PFSK-1 (cell line): ENCODE results near the gene RARRES2.

Experiments used
- FOXP2 ChIP-seq: optimal IDR thresholded peaks from 2 replicates; pipeline ENCODE3; 2011; ENCODE audit warnings: borderline replicate concordance, control low read depth, inconsistent platforms; ENCODE audit not compliant: insufficient read depth; ENCODE audit errors: extremely low read length, extremely low read depth
- POLR2AphosphoS5 ChIP-seq: IDR thresholded peaks from 2 replicates; pipeline ENCODE4 v1.6.1; 2012; ENCODE audit warnings: low read depth, mild to moderate bottlenecking, control low read depth, low read length, moderate library complexity
- REST ChIP-seq, 2 experiments: IDR thresholded peaks; 2 replicates each; pipeline versions ENCODE4 v1.6.1 to v1.8.0; 2011 to 2012; ENCODE audit warnings: low read depth in 2 of 2, low read length in 2 of 2, control low read depth in 1 of 2, inconsistent platforms in 1 of 2, mild to moderate bottlenecking in 1 of 2, moderate library complexity in 1 of 2; ENCODE audit not compliant: insufficient read depth in 1 of 2
- SIN3A ChIP-seq: IDR thresholded peaks from 2 replicates; pipeline ENCODE4 v1.6.1; 2012; ENCODE audit warnings: mild to moderate bottlenecking, low read length, moderate library complexity, borderline replicate concordance; ENCODE audit not compliant: insufficient read depth
- TAF1 ChIP-seq: IDR thresholded peaks from 2 replicates; pipeline ENCODE4 v1.6.1; 2012; ENCODE audit warnings: low read length, control low read depth, borderline replicate concordance; ENCODE audit not compliant: insufficient read depth

Gene RARRES2

GRCh38 chr7:150388306-150388705 lies 46.9 kb upstream of the RARRES2 start:
- TF ChIP-seq REST (IDR thresholded peaks at IDR 0.05; ENCODE audit: insufficient read depth in 1 of 2, low read depth in 2 of 2, low read length in 2 of 2), result no peak
- TF ChIP-seq SIN3A, result no peak
- TF ChIP-seq TAF1, result no peak
- TF ChIP-seq FOXP2, result no peak
- no peak for TF ChIP-seq POLR2AphosphoS5

GRCh38 chr7:150385302-150385723 lies 43.9 kb upstream of the RARRES2 start:
- TF ChIP-seq FOXP2, result no peak
- no peak for TF ChIP-seq POLR2AphosphoS5
- TF ChIP-seq TAF1, result no peak
- no peak for TF ChIP-seq SIN3A
- no peak for TF ChIP-seq REST (IDR thresholded peaks at IDR 0.05; ENCODE audit: insufficient read depth in 1 of 2, low read depth in 2 of 2, low read length in 2 of 2)

- TF ChIP-seq TAF1, result no peak
- no peak for TF ChIP-seq REST (IDR thresholded peaks at IDR 0.05; ENCODE audit: insufficient read depth in 1 of 2, low read depth in 2 of 2, low read length in 2 of 2)
- no peak for TF ChIP-seq SIN3A
- no peak for TF ChIP-seq FOXP2
These were observed 43.2 kb upstream of the RARRES2 start for GRCh38 chr7:150384406-150385301.

- TF ChIP-seq TAF1, result no peak
- TF ChIP-seq POLR2AphosphoS5, result no peak
- no peak for TF ChIP-seq FOXP2
- TF ChIP-seq REST (IDR thresholded peaks at IDR 0.05; ENCODE audit: insufficient read depth in 1 of 2, low read depth in 2 of 2, low read length in 2 of 2), result no peak
- no peak for TF ChIP-seq SIN3A
These were observed 42.4 kb upstream of the RARRES2 start for GRCh38 chr7:150383710-150384397.
